IPS-NIHi7 (cell line): ENCODE results near the gene TUBB.
A peak's percentile ranks its signal among the peaks of the same experiment; 100 is the strongest.
"Not testable (repeated sequence)": the region's sequence is repeated elsewhere in the genome, so short reads cannot be mapped to it uniquely, and the experiment has no call there.

Experiments used
- DNase-seq: peaks from one replicate; pipeline ENCODE4 v3.0.0; 2012; ENCODE audit warnings: mixed read lengths; ENCODE audit errors: extremely low spot score

TUBB gene

DNA sequence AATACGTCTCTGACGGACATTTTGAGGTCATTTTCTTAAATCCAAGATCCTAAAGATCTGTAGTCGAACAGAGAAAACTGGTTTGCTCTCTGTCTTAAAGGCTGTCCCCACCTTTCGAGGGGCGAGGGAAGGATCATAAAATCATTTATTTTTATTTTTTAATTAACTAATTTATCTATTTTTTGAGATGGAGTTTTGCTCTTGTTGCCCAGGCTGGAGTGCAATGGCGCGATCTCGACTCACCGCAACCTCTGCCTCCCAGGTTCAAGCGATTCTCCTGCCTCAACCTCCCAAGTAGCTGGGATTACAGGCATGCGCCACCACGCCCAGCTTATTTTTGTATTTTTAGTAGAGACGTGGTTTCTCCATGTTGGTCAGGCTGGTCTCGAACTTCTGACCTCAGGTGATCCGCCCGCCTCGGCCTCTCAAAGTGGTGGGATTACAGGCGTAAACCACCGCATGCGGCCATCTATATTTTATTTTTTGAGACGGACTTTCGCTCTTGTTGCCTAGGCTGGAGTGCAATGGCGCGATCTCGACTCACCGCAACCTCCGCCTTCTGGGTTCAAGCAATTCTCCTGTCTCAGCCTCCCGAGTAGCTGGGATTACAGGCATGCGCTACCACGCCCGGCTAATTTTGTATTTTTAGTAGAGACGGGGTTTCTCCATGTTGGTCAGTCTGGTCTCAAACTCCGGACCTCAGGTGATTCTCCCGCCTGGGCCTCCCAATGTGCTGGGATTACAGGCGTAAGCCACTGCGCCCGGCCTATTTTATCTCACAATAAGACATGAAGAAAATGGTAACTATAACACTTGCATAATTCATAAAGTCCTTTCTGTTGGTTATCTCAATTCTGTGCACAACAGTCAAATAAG lies 2.1 kb upstream of the TUBB start:
- not testable (repeated sequence) for DNase-seq

GRCh38 chr6:30719356-30719755 lies 796 bp upstream of the TUBB start:
- no peak for DNase-seq

GRCh38 chr6:30720738-30721197 lies 616 bp downstream of the TUBB start:
- DNase-seq, result no peak

DNA sequence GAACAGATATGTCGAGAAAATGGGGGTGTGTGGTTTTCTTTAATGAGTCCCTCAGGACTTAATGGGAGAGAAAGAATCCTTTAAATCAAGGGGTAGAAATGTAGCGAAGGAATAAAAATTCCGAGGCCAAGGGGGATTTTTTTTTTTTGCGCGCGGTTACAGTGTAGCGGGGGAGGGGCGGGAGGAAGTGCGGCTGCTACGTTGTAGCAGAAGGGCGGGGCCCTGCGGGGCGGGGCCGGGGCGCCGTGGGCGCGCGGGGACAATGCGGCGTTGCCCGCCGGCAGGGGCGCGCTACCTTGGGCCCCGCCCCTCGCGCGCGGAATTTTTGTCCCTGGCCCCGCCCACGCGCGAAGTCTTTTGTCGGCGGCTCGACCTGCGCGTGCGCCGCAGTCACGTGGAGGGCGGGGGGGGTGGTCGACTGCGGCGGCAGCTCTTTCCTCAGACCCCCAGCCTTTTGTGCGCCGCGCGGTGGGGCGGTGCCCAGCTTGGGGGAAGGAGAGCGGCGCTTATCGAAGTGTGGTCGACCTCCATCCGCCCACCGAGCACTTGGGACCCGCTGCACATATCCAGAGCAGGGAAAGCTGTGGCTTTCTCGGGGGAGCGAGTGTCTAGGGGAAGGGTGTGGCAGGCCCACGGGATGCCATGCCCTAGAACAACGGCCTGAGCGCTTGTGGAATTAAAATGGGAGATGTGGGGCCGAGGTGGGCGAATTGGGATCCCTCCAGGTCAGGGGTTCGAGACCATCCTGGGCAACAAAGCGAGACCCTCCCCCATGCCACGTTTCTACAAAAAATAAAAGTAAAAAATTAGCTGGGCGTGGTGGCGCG lies 1.3 kb downstream of the TUBB start:
- DNase-seq, result peak; percentile 75

DNA sequence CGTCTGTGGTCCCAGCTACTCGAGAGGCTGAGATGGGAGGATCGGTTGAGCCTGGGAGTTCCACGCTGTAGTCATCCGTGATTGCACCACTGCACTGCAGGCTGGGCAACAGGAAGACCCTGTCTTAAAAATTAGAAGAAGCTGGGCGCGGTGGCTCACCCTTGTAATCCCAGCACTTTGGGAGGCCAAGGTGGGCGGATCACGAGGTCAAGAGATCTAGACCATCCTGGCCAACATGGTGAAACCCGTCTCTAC lies 1.8 kb downstream of the TUBB start:
- DNase-seq, result not testable (repeated sequence)

DNA sequence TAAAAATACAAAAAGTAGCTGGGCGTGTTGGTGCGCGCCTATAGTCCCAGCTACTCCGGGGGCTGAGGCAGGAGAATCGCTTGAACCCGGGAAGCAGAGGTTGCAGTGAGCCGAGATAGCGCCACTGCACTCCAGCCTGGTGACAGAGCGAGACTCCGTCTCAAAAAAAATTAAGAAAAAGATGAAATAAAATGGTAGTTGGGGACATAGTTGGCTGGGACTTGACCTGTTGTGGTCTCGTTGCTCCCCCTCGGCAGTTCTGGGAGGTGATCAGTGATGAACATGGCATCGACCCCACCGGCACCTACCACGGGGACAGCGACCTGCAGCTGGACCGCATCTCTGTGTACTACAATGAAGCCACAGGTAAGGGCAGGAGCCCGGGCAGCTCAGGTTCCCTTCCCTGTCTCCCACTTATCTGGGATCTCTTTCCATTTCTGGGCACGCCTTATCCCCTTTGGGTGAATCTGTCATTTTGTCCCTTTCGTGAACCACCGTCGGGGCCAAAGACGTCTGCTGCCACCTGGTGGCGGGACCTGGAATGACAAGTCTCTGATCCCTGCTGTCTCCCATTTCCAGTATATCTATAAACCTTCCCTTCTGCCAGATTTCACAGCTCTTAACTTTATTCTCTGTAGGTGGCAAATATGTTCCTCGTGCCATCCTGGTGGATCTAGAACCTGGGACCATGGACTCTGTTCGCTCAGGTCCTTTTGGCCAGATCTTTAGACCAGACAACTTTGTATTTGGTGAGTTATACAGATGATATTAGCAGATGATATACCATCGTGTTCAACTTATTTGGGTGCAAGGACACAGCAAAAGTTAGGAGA lies 2.3 kb downstream of the TUBB start:
- peak; percentile 50 for DNase-seq

DNA sequence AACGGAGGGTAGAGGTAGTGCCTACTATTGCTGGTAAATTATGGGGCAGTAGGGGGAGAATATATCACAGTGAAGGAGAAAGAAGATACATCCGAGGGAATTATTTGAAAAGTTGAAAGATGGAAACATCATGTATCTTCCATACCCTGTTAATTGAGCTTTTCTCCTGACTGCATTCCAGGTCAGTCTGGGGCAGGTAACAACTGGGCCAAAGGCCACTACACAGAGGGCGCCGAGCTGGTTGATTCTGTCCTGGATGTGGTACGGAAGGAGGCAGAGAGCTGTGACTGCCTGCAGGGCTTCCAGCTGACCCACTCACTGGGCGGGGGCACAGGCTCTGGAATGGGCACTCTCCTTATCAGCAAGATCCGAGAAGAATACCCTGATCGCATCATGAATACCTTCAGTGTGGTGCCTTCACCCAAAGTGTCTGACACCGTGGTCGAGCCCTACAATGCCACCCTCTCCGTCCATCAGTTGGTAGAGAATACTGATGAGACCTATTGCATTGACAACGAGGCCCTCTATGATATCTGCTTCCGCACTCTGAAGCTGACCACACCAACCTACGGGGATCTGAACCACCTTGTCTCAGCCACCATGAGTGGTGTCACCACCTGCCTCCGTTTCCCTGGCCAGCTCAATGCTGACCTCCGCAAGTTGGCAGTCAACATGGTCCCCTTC lies 3.1 kb downstream of the TUBB start:
- DNase-seq, result not testable (repeated sequence)

GRCh38 chr6:30723843-30724741 lies 3.9 kb downstream of the TUBB start:
- not testable (repeated sequence) for DNase-seq

DNA sequence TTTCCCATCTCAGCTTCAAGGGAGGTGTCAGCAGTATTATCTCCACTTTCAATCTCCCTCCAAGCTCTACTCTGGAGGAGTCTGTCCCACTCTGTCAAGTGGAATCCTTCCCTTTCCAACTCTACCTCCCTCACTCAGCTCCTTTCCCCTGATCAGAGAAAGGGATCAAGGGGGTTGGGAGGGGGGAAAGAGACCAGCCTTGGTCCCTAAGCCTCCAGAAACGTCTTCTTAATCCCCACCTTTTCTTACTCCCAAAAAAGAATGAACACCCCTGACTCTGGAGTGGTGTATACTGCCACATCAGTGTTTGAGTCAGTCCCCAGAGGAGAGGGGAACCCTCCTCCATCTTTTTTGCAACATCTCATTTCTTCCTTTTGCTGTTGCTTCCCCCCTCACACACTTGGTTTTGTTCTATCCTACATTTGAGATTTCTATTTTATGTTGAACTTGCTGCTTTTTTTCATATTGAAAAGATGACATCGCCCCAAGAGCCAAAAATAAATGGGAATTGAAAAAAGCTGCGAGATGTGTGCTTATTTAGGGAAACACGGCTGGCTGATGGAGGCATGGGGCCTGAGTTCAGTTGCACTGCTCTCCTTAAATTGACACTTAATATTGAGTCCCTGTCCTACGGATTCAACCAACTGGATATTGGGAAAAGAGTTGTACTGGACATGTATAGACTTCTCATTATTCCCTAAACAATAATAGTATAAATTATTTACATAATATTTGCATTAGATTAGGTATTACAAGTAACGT lies 4.9 kb downstream of the TUBB start:
- DNase-seq, result no peak

DNA sequence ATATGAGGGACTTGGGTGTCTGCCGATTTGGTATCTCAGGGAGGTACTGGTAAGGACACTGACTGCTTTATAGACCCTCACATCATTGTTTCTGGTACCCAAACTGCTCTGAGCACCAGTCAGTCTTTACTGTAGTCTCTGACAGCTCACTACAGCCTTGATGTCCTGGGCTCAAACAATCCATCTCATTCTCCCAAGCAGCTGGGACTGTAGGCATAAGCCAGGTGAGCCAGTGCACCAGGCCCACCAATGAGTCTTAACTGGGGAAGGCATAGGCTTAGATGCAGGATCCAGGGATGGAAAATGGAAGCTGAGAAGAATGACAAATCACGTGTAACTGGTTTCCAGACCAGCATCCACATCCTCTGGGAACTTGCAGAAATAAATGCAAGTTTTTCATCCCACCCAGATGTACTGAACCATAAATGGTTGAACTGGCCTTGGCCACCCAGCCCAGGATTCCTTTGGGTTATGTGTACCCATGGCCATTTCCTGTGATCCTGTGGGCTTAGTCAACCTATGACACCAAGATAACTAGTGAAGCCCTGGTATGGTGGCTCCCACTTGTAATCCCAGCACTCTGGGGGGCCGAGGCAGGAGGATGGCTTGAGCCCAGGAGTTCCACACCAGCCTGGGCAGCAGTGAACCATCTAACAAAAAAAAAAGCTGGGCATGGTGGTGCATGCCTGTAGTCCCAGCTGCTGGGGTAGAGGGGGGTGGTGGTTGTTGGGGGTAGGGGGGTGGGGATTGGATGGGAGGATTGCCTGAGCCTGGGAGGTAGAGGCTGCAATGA lies 5.8 kb downstream of the TUBB start:
- DNase-seq, result no peak

DNA sequence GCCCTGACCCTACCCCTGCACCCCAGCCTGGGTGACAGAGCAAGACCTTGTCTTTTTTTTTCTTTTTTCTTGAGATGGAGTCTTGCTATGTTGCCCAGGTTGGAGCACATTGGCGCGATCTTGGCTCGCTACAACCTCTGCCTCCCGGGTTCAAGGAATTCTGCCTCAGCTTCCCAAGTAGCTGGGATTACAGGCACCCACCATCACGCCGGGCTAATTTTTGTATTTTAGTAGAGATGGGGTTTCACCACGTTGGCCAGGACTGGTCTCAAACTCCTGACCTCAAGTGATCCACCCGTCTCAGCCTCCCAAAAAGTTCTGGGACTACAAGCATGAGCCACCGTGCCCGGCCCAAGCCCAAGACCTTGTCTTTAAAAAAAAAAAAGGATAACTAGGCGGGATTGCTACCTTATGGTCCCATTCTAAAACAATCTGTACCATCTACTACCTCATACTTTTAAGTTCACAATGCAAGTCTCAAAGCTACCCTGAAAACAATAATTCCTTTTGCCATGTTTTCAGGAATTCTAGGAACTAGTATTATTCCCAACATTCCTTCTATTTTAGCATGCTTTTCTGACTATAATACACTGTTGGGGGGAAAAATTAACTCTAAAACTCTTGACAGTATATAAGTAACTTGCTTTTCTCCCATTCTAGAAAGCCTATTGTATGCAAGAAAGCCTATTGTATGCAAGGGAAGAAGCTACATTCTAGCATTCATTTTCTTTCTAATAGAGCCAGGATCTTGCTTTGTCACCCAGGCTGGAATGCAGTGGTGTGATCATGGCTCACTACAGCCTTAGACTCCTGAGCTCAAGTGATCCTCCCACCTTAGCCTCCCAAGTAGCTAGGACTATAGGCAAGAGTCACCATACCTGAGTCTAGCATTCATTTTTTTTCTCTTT lies 6.6 kb downstream of the TUBB start:
- no peak for DNase-seq

DNA sequence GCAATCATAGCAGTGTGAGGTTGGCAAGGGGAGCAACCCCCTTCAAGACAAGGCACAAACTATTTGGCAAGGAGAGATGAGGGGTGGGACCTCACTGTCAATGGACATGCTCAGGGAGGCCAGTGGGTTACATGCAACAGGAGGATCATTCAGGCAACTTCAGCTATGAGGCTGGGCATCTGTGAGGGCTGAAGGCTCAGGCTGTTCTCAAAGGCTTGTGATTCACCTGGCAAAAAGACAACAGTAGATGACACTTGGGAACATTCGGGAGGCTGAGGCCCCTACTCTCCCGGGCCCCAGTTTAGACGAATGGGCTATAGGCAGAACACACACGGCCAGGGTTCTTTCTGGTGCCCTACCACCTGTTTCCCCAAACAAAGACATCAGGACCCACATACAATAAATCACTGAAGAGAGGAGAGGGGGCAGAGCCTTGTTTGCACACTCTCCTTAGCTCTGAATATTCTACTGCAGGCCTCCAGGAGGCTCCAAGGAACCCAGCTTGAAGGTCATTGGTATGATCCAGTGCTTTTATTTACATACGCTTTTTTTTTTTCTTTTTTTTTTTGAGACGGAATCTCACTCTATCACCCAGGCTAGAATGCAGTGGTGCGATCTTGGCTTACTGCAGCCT lies 7.9 kb downstream of the TUBB start:
- DNase-seq, result no peak

GRCh38 chr6:30730601-30731435 lies 10.7 kb downstream of the TUBB start:
- peak; percentile 76 for DNase-seq

DNA sequence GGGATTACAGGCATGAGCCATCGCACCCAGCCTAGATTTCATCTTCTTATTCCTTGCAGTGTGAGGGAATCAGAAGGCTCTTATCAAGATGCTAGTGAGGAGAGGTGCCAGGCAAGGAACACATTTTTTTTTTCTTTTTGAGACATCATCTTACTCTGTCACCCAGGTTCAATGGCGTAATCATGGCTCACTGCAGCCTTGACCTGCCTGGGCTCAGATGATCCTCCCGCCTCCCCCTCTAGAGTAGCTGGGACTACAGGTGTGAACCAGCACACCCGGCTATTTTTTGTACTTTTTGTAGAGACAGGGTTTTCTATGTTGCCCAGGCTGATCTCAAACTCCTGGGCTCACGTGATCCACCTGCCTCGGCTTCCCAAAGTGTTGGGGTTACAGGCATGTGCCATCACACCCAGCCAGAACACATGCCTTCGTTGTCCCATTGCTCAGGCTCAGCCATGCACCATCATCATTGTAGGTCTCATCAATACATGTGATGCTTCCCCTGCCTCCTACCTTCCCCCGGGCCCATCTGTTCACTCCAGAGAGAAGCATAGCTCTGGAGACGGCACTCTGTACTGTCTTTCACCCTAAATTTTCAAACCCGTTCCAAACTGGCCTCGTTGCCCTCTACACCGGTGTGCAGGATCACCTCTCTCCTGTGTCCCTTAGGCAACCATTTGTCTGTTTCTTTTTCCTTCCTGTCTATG lies 12.2 kb downstream of the TUBB start:
- DNase-seq, result no peak

DNA sequence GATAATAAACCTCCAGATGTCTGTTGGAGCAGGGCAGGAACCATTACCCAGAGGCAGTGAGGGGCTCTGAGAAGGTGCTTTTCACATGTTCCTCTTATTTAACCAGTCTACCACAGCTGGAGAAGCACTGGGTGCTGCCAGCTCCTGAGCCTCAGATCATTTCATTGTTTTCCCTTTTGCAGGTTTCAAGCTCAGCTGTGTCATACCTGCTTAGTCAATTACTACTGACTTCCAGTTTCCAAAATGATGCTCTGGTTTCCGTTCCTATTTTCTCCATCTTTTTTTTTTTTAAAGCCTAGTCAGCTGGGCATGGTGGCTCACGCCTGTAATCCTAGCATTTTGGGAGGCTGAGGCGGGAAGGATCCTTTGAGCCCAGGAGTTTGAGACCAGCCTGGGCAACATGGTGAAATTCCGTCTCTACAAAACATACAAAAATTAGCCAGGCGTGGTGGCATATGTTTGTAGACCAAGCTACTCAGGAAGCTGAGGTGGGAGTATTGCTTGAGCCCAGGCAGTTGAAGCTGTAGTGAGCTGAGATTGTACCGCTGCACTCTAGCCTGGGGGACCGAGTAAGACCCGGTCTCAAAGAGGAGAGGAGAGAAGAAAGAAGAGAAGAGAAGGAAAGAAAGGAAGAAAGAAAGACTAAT lies 15.6 kb downstream of the TUBB start:
- DNase-seq, result no peak
